H9 (cell line): ENCODE data around the gene CTIF. TPM values are rescaled to one million over a fixed set of nuclear protein-coding genes. Genes with fewer than 3 reads are reported as not detected.

Experiments
- DNase-seq: peaks from one replicate; pipeline ENCODE4 v3.0.0-alpha.2; 2017
- H2AFZ ChIP-seq: one replicate; pipeline ENCODE4 v1.6.1; 2013; ENCODE audit warnings: mild to moderate bottlenecking, low read length, control low read depth, moderate library complexity
- H2AK5ac ChIP-seq: 2 replicates; pipeline ENCODE4 v1.6.1; 2013; ENCODE audit warnings: low read length, control low read depth, mixed read lengths; ENCODE audit not compliant: insufficient read length
- H2BK120ac ChIP-seq: one replicate; pipeline ENCODE4 v1.6.1; 2013; ENCODE audit warnings: low read depth, mild to moderate bottlenecking, low read length, control low read depth, inconsistent platforms; ENCODE audit not compliant: poor library complexity, severe bottlenecking
- H2BK12ac ChIP-seq: 2 replicates; pipeline ENCODE4 v1.6.1; 2013; ENCODE audit warnings: low read length, control low read depth, mixed read lengths, low read depth; ENCODE audit not compliant: insufficient read length
- H2BK15ac ChIP-seq: 2 replicates; pipeline ENCODE4 v1.6.1; 2013; ENCODE audit warnings: low read depth, low read length, control low read depth
- H2BK20ac ChIP-seq: one replicate; pipeline ENCODE4 v1.6.1; 2013; ENCODE audit warnings: low read depth, mild to moderate bottlenecking, low read length, control low read depth, inconsistent platforms; ENCODE audit not compliant: poor library complexity, severe bottlenecking
- H2BK5ac ChIP-seq: 2 replicates; pipeline ENCODE4 v1.6.1; 2013; ENCODE audit warnings: low read length, control low read depth, mixed read lengths; ENCODE audit not compliant: insufficient read length
- H3K14ac ChIP-seq: 2 replicates; pipeline ENCODE4 v1.6.1; 2013; ENCODE audit warnings: low read length, control low read depth; ENCODE audit not compliant: insufficient read depth
- H3K18ac ChIP-seq: 2 replicates; pipeline ENCODE4 v1.6.1; 2013; ENCODE audit warnings: low read depth, mild to moderate bottlenecking, mixed read lengths, low read length, control low read depth; ENCODE audit not compliant: insufficient read length
- H3K23ac ChIP-seq: 2 replicates; pipeline ENCODE4 v1.6.1; 2013; ENCODE audit warnings: low read length, control low read depth, mixed read lengths, low read depth; ENCODE audit not compliant: insufficient read length
- H3K23me2 ChIP-seq: 2 replicates; pipeline ENCODE4 v1.6.1; 2013; ENCODE audit warnings: low read depth, mild to moderate bottlenecking, mixed read lengths, low read length, control low read depth; ENCODE audit not compliant: insufficient read length, poor library complexity, severe bottlenecking
- H3K27ac ChIP-seq: 2 replicates; pipeline ENCODE4 v1.5.1; 2013; ENCODE audit warnings: low read length, control low read depth, mixed read lengths, low read depth; ENCODE audit not compliant: insufficient read length
- H3K27me3 ChIP-seq: 2 replicates; pipeline ENCODE4 v1.6.1; 2013; ENCODE audit warnings: low read length, control low read depth, inconsistent platforms; ENCODE audit not compliant: insufficient read depth
- H3K4ac ChIP-seq: 2 replicates; pipeline ENCODE4 v1.6.1; 2013; ENCODE audit warnings: low read depth, mild to moderate bottlenecking, control low read depth, inconsistent platforms, low read length, moderate library complexity
- H3K4me1 ChIP-seq: 2 replicates; pipeline ENCODE4 v1.6.1; 2013; ENCODE audit warnings: low read length, control low read depth, inconsistent platforms; ENCODE audit not compliant: insufficient read depth
- H3K4me2 ChIP-seq: 2 replicates; pipeline ENCODE4 v1.6.1; 2013; ENCODE audit warnings: low read length, control low read depth, mixed read lengths; ENCODE audit not compliant: insufficient read length, insufficient read depth
- H3K56ac ChIP-seq: 2 replicates; pipeline ENCODE4 v1.6.1; 2013; ENCODE audit warnings: low read depth, mild to moderate bottlenecking, mixed read lengths, low read length, control low read depth; ENCODE audit not compliant: insufficient read length
- H3K79me1 ChIP-seq: 2 replicates; pipeline ENCODE4 v1.6.1; 2013; ENCODE audit warnings: low read depth, mild to moderate bottlenecking, moderate library complexity, low read length, control low read depth, inconsistent platforms; ENCODE audit not compliant: insufficient read depth, poor library complexity, severe bottlenecking
- H3K79me2 ChIP-seq: 2 replicates; pipeline ENCODE4 v1.6.1; 2013; ENCODE audit warnings: low read length, control low read depth, inconsistent platforms; ENCODE audit not compliant: insufficient read depth
- H3K9ac ChIP-seq: 2 replicates; pipeline ENCODE4 v1.6.1; 2013; ENCODE audit warnings: low read length, control low read depth, mixed read lengths; ENCODE audit not compliant: insufficient read length; ENCODE audit errors: extremely low read depth
- H3K9me3 ChIP-seq: one replicate; pipeline ENCODE4 v1.6.1; 2013; ENCODE audit warnings: low read depth, low read length, inconsistent platforms; ENCODE audit not compliant: control insufficient read depth
- H3T11ph ChIP-seq: one replicate; pipeline ENCODE4 v1.6.1; 2013; ENCODE audit warnings: mild to moderate bottlenecking, low read length, control low read depth, inconsistent platforms
- H4K20me1 ChIP-seq: one replicate; pipeline ENCODE4 v1.6.1; 2013; ENCODE audit not compliant: control insufficient read depth, insufficient read length, insufficient read depth
- H4K5ac ChIP-seq: 2 replicates; pipeline ENCODE4 v1.6.1; 2013; ENCODE audit warnings: low read depth, mild to moderate bottlenecking, mixed read lengths, low read length, control low read depth; ENCODE audit not compliant: insufficient read length
- H4K8ac ChIP-seq: replicated peaks from 2 replicates; pipeline ENCODE4 v1.6.1; 2013; ENCODE audit warnings: low read length, control low read depth, mixed read lengths, low read depth; ENCODE audit not compliant: insufficient read length
- H4K91ac ChIP-seq: 2 replicates; pipeline ENCODE4 v1.6.1; 2013; ENCODE audit warnings: low read depth, mild to moderate bottlenecking, moderate library complexity, mixed read lengths, low read length, control low read depth; ENCODE audit not compliant: insufficient read length
- H3K27ac Mint-ChIP-seq, 3 experiments: 2 replicates in 2 of 3; 3 replicates in 1 of 3; pipeline ENCODE4 v1.8.0; 2020 to 2021; ENCODE audit warnings: mixed read lengths in 3 of 3, mild to moderate bottlenecking in 1 of 3, moderate library complexity in 1 of 3
- H3K27me3 Mint-ChIP-seq: 2 replicates; pipeline ENCODE4 v1.8.0; 2021; ENCODE audit warnings: low read depth, mild to moderate bottlenecking, moderate library complexity, mixed read lengths
- H3K36me3 Mint-ChIP-seq, 3 experiments: 2 replicates in 2 of 3; 3 replicates in 1 of 3; pipeline ENCODE4 v1.8.0; 2020 to 2021; ENCODE audit warnings: low read depth in 3 of 3, mixed read lengths in 3 of 3; ENCODE audit not compliant: insufficient read depth in 1 of 3
- H3K4me1 Mint-ChIP-seq, 2 experiments: 2 replicates each; pipeline ENCODE4 v1.8.0; 2020; ENCODE audit warnings: mixed read lengths in 2 of 2
- H3K4me3 Mint-ChIP-seq, 2 experiments: 2 replicates in 1 of 2; 3 replicates in 1 of 2; pipeline ENCODE4 v1.8.0; 2020 to 2021; ENCODE audit warnings: mild to moderate bottlenecking in 2 of 2, mixed read lengths in 2 of 2, moderate library complexity in 1 of 2
- H3K9me3 Mint-ChIP-seq, 2 experiments: 2 replicates in 1 of 2; 3 replicates in 1 of 2; pipeline ENCODE4 v1.8.0; 2020; ENCODE audit warnings: mild to moderate bottlenecking in 2 of 2, mixed read lengths in 2 of 2, moderate library complexity in 1 of 2
- CTCF ChIP-seq: fragments of 200-600 bp; sonication (generic); conservative IDR thresholded peaks from 3 replicates; pipeline ENCODE4 v1.8.0; 2021; ENCODE audit warnings: antibody characterized with exemption, mild to moderate bottlenecking
- WGBS: extraction: QIAGEN DNeasy Blood & Tissue Kit; methylation state at CpG from one replicate; pipeline ENCODE4 v1.1.7; 2013; ENCODE audit warnings: missing lambda C conversion rate, low lambda C conversion rate, mixed read lengths; ENCODE audit not compliant: insufficient read length; ENCODE audit errors: extremely low coverage; 5-methylcytosine and 5-hydroxymethylcytosine counted together
- total RNA-seq: library from RNA; stranded (reverse); gene quantifications from 2 replicates; pipeline ENCODE4 v1.2.1, GENCODE V29; 2021

CTIF gene
- total RNA-seq, 1 experiment from 2014 or later = 15.8 TPM

DNA sequence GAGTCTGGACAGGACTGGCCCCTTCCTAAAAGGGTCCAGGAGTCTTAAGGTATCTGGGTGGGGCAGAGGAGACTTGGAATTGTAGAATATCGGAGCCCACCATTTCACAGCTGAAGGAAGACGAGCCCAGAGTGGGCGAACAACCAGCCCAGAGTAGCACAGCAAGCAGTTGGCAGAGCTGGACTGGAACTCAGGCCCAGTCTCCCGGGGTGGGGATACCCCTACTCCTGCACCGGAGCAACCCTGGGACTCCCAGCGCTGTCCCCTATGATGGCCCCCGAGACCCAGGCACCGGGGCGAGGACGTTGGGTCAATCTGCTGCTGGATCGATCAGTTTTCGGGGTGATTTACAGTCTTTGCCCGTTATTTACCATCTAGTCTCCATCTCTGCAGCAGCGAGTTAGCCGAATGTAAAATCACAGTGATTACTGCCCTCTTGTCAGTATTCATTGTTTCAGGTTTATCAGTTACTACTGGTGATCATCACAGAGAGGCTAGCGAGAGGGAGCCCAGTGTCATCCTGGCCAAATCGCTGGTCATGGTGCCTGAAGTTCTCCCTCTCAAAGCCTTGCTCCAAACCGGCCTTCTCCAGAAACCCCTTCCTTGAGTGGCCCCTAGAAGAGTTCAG, 336.6 kb downstream of the CTIF start:
- no peak overlapping the region for H3K14ac ChIP-seq
- no peak overlapping the region for H3K27ac ChIP-seq
- no peak overlapping the region for H3K18ac ChIP-seq
- H2BK15ac ChIP-seq = no peak overlapping the region
- no peak overlapping the region for H4K5ac ChIP-seq
- no peaks in the 10 kb centered on the region for H3K9me3 ChIP-seq
- H4K20me1 ChIP-seq = no peaks in the 10 kb centered on the region
- no peak overlapping the region for H2BK20ac ChIP-seq
- Mint-ChIP-seq H3K36me3 (no peaks in the 10 kb centered on the region), H3K4me1 (peaks cover 23 to 39% of the 10 kb centered on the region in 2 experiments), H3K4me3 (no peak overlapping the region), H3K9me3 (peaks cover 0 to 2% of the 10 kb centered on the region in 2 experiments; a peak in 1 of 5 replicates), H3K27me3 (peaks cover 15% of the 10 kb centered on the region), H3K27ac (no peak overlapping the region; a peak in 1 of 7 replicates)
- H3T11ph ChIP-seq = no peak overlapping the region
- H3K4ac ChIP-seq = no peak overlapping the region
- H3K23me2 ChIP-seq = no peaks in the 10 kb centered on the region
- H3K4me1 ChIP-seq = peaks cover 3% of the 10 kb centered on the region; the same call in 1 of the 2 replicates
- no peak overlapping the region for H3K23ac ChIP-seq
- no peak for DNase-seq
- no peaks in the 10 kb centered on the region for H3K79me1 ChIP-seq
- no peak overlapping the region for H4K91ac ChIP-seq
- no peak overlapping the region for H4K8ac ChIP-seq
- no peak for TF ChIP-seq CTCF
- no peak overlapping the region for H2BK5ac ChIP-seq
- no peak overlapping the region for H3K4me2 ChIP-seq
- H2BK120ac ChIP-seq = no peak overlapping the region
- no peak overlapping the region for H2AFZ ChIP-seq
- no peaks in the 10 kb centered on the region for H3K27me3 ChIP-seq
- H3K9ac ChIP-seq = no peak overlapping the region
- no peak overlapping the region for H3K56ac ChIP-seq
- H2AK5ac ChIP-seq = no peak overlapping the region
- WGBS = no CpG with 5 or more reads among the region's 18 CpGs
- no peak overlapping the region for H2BK12ac ChIP-seq
- H3K79me2 ChIP-seq = no peaks in the 10 kb centered on the region
